Endodermal cell (in vitro differentiated cells): ENCODE results near the gene FAM228A. TPM values are rescaled to one million over a fixed set of nuclear protein-coding genes. Genes with fewer than 3 reads are reported as not detected.

Source experiments
- DNase-seq: peaks from one replicate; pipeline ENCODE4 v3.0.0-alpha.2; 2017
- H3K27ac ChIP-seq: 2 replicates; pipeline ENCODE4 v1.5.1; 2013; ENCODE audit warnings: mild to moderate bottlenecking, low read depth, low read length, moderate library complexity
- H3K27me3 ChIP-seq: 2 replicates; pipeline ENCODE4 v1.6.1; 2013; ENCODE audit warnings: mild to moderate bottlenecking, low read length, moderate library complexity; ENCODE audit not compliant: insufficient read depth, control insufficient read depth, poor library complexity, severe bottlenecking
- H3K36me3 ChIP-seq: 2 replicates; pipeline ENCODE4 v1.7.0; 2013; ENCODE audit warnings: mild to moderate bottlenecking, low read length, moderate library complexity; ENCODE audit not compliant: control insufficient read depth, insufficient read depth
- H3K4me1 ChIP-seq: one replicate; pipeline ENCODE4 v1.7.0; 2013; ENCODE audit warnings: low read length; ENCODE audit not compliant: control insufficient read depth, insufficient read depth
- H3K4me3 ChIP-seq: 2 replicates; pipeline ENCODE4 v1.5.1; 2013; ENCODE audit warnings: mild to moderate bottlenecking, low read length, moderate library complexity
- H3K9ac ChIP-seq: 2 replicates; pipeline ENCODE4 v1.6.1; 2013; ENCODE audit warnings: mild to moderate bottlenecking, low read length, moderate library complexity; ENCODE audit not compliant: poor library complexity, severe bottlenecking; ENCODE audit errors: extremely low read depth
- H3K9me3 ChIP-seq: 2 replicates; pipeline ENCODE4 v1.6.1; 2013; ENCODE audit warnings: mild to moderate bottlenecking, low read length, moderate library complexity; ENCODE audit not compliant: control insufficient read depth
- H3K27ac Mint-ChIP-seq: 2 replicates; pipeline ENCODE4 v1.8.0; 2020; ENCODE audit warnings: mixed read lengths
- H3K27me3 Mint-ChIP-seq: 2 replicates; pipeline ENCODE4 v1.8.0; 2021; ENCODE audit warnings: mild to moderate bottlenecking, mixed read lengths; ENCODE audit not compliant: insufficient read depth
- H3K36me3 Mint-ChIP-seq: 2 replicates; pipeline ENCODE4 v1.8.0; 2020; ENCODE audit warnings: low read depth, mixed read lengths
- H3K4me1 Mint-ChIP-seq: 2 replicates; pipeline ENCODE4 v1.8.0; 2020; ENCODE audit warnings: mixed read lengths
- H3K4me3 Mint-ChIP-seq: 2 replicates; pipeline ENCODE4 v1.8.0; 2020; ENCODE audit warnings: mild to moderate bottlenecking, moderate library complexity, mixed read lengths
- H3K9me3 Mint-ChIP-seq: 2 replicates; pipeline ENCODE4 v1.8.0; 2020; ENCODE audit warnings: mild to moderate bottlenecking, mixed read lengths
- CTCF ChIP-seq: fragments of 200-600 bp; sonication (generic); conservative IDR thresholded peaks from 2 replicates; pipeline ENCODE4 v1.5.0; 2021; ENCODE audit warnings: antibody characterized with exemption, mild to moderate bottlenecking
- whole genome bisulfite sequencing, 2 experiments: methylation state at CpG; one replicate each; pipeline versions ENCODE4 v1.1.5 to v1.1.7; 2013; ENCODE audit warnings: missing lambda C conversion rate in 2 of 2, mixed read lengths in 1 of 2; ENCODE audit not compliant: insufficient coverage in 1 of 2, insufficient read length in 1 of 2; 5-methylcytosine and 5-hydroxymethylcytosine counted together
- total RNA-seq, 2 donors: library from RNA; stranded (reverse); fragmentation: NEBNext Ultra II Directional in 1 of 2; extraction: Animal tissue kit (Norgen Biotek cat#: 25700) in 1 of 2; gene quantifications; 2 replicates in 1 of 2; 3 replicates in 1 of 2; pipeline ENCODE4 v1.2.1, GENCODE V29; 2021

Gene FAM228A
- total RNA-seq, 2 donors from 2014 or later, result 0.53 TPM; not detected in 1

- no peak overlapping the region for H3K4me3 Mint-ChIP-seq
- H3K27ac Mint-ChIP-seq, result no peak overlapping the region
- peaks cover 7% of the 10 kb centered on the region for H3K27me3 Mint-ChIP-seq
- Histone ChIP-seq H3K4me1 (no peaks in the 10 kb centered on the region), H3K36me3 (no peaks in the 10 kb centered on the region), H3K9me3 (no peaks in the 10 kb centered on the region), H3K9ac (no peak overlapping the region), H3K4me3 (no peak overlapping the region), H3K27me3 (peaks cover 53% of the 10 kb centered on the region), H3K27ac (no peak overlapping the region)
- no peak for TF ChIP-seq CTCF
- H3K4me1 Mint-ChIP-seq, result peaks cover 11% of the 10 kb centered on the region
- WGBS, 2 experiments, result 96 to 100% methylated on average over 1 to 2 of the region's 2 CpGs
- H3K36me3 Mint-ChIP-seq, result no peaks in the 10 kb centered on the region
- no peaks in the 10 kb centered on the region for H3K9me3 Mint-ChIP-seq
- no peak for DNase-seq
Observed at GRCh38 chr2:24233321-24233720, 58.5 kb downstream of the FAM228A start.

DNA sequence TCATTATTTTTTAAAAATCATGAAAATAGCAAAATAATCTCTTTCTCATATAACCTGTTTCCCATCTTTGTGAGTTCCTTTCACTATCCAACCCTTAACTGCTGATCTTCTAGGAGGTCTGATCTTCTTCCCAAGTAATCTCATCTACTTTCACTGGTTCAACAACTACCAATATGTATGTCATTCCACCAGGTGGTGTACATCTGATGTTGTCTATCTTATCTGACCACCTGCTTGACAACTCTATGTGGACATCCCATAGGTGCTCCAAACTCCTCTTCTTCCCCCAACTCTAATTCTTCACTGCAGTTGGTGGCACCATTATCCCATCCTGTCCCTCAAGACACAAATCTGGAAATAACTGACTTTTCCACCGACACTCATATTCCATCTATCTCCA, 62.5 kb downstream of the FAM228A start:
- Histone ChIP-seq H3K27me3 (peaks cover 44% of the 10 kb centered on the region), H3K27ac (no peak overlapping the region), H3K36me3 (no peaks in the 10 kb centered on the region), H3K9ac (no peak overlapping the region), H3K9me3 (no peaks in the 10 kb centered on the region), H3K4me3 (no peak overlapping the region), H3K4me1 (no peaks in the 10 kb centered on the region)
- H3K36me3 Mint-ChIP-seq, result no peaks in the 10 kb centered on the region
- peaks cover 7% of the 10 kb centered on the region for H3K27me3 Mint-ChIP-seq
- WGBS, 2 experiments, result 98 to 100% methylated on average over 1 of the region's 1 CpG
- TF ChIP-seq CTCF, result no peak
- no peak overlapping the region for H3K4me3 Mint-ChIP-seq
- H3K4me1 Mint-ChIP-seq, result peaks cover 15% of the 10 kb centered on the region
- no peak for DNase-seq
- no peak overlapping the region for H3K27ac Mint-ChIP-seq
- H3K9me3 Mint-ChIP-seq, result no peaks in the 10 kb centered on the region

DNA sequence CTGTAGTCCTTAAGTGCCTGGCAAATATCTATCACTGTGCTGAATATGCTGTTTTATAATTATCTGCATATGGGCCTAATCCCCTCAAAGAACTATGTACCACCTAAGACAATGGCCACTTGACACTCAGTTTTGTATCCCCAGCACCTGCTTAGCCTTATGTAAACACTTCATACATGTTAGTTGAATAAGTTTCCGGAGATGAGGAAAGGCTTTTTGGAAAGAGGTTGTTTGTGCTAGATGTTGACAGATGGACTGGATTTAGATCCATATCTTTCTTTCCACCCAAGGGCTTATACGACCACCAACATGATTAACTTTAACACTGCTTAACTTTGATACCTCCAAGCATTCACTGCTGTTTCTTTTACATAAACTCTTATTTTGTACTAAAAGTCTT, 63.3 kb downstream of the FAM228A start:
- Mint-ChIP-seq H3K9me3 (no peaks in the 10 kb centered on the region), H3K36me3 (no peaks in the 10 kb centered on the region), H3K4me3 (no peak overlapping the region), H3K27me3 (peaks cover 7% of the 10 kb centered on the region), H3K27ac (no peak overlapping the region), H3K4me1 (peaks cover 15% of the 10 kb centered on the region)
- peaks cover 37% of the 10 kb centered on the region for H3K27me3 ChIP-seq
- H3K9ac ChIP-seq, result no peak overlapping the region
- H3K4me1 ChIP-seq, result no peaks in the 10 kb centered on the region
- no peak for TF ChIP-seq CTCF
- no peak overlapping the region for H3K27ac ChIP-seq
- H3K36me3 ChIP-seq, result no peaks in the 10 kb centered on the region
- 67% methylated on average over 2 of the region's 2 CpGs; no CpG with 5 or more reads in 1 of the 2 experiments for WGBS, 2 experiments
- no peaks in the 10 kb centered on the region for H3K9me3 ChIP-seq
- DNase-seq, result no peak
- H3K4me3 ChIP-seq, result no peak overlapping the region
